ENCODE data around the gene MSRB3.

The MSRB3 gene

GRCh38 chr12:65427646-65428045, 149.2 kb downstream of the MSRB3 start:
- Histone ChIP-seq H3K9me3 (ENCODE audit: low read depth, low read length) (no peaks in the 10 kb centered on the region), H3K36me3 (ENCODE audit: insufficient read depth, low read length) (no peaks in the 10 kb centered on the region), H3K4me3 (no peak overlapping the region), H3K27ac (no peak overlapping the region), H3K9ac (ENCODE audit: insufficient read length) (no peak overlapping the region)
- DNase-seq (ENCODE audit: low read depth, low spot score) = no peak
- TF ChIP-seq FOXP2 (optimal IDR thresholded peaks at IDR 0.05; ENCODE audit: control extremely low read depth, extremely low read length, insufficient read depth) (no peak), EZH2 (IDR thresholded peaks at IDR 0.05) (no peak)

GRCh38 chr12:65430006-65430405, 151.5 kb downstream of the MSRB3 start:
- Histone ChIP-seq H3K4me3 (no peak overlapping the region), H3K9me3 (ENCODE audit: low read depth, low read length) (no peaks in the 10 kb centered on the region), H3K36me3 (ENCODE audit: insufficient read depth, low read length) (no peaks in the 10 kb centered on the region), H3K9ac (ENCODE audit: insufficient read length) (no peak overlapping the region), H3K27ac (peak overlapping the region; percentile 30; the same call in 1 of the 2 replicates)
- no peak for DNase-seq (ENCODE audit: low read depth, low spot score)
- TF ChIP-seq EZH2 (IDR thresholded peaks at IDR 0.05) = no peak
- TF ChIP-seq POLR2AphosphoS5 (IDR thresholded peaks at IDR 0.05; ENCODE audit: borderline replicate concordance, low read depth, low read length) = no peak
- TF ChIP-seq FOXP2 (optimal IDR thresholded peaks at IDR 0.05; ENCODE audit: control extremely low read depth, extremely low read length, insufficient read depth) = no peak

GRCh38 chr12:65430571-65431306, 152.3 kb downstream of the MSRB3 start:
- no peaks in the 10 kb centered on the region for H3K9me3 ChIP-seq (ENCODE audit: low read depth, low read length)
- H3K27ac ChIP-seq = peak overlapping the region; percentile 33; the same call in 1 of the 2 replicates
- peak; percentile 20 for DNase-seq (ENCODE audit: low read depth, low spot score)
- TF ChIP-seq EZH2 (IDR thresholded peaks at IDR 0.05) (no peak), FOXP2 (optimal IDR thresholded peaks at IDR 0.05; ENCODE audit: control extremely low read depth, extremely low read length, insufficient read depth) (no peak), POLR2AphosphoS5 (IDR thresholded peaks at IDR 0.05; ENCODE audit: borderline replicate concordance, low read depth, low read length) (no peak)
- H3K4me3 ChIP-seq = peak overlapping the region; percentile 34; the same call in 1 of the 2 replicates
- no peak overlapping the region for H3K9ac ChIP-seq (ENCODE audit: insufficient read length)
- no peaks in the 10 kb centered on the region for H3K36me3 ChIP-seq (ENCODE audit: insufficient read depth, low read length)

- Histone ChIP-seq H3K4me3 (no peak overlapping the region), H3K36me3 (ENCODE audit: insufficient read depth, low read length) (no peaks in the 10 kb centered on the region), H3K9me3 (ENCODE audit: low read depth, low read length) (no peaks in the 10 kb centered on the region), H3K9ac (ENCODE audit: insufficient read length) (no peak overlapping the region), H3K27ac (no peak overlapping the region)
- DNase-seq (ENCODE audit: low read depth, low spot score) = no peak
- TF ChIP-seq FOXP2 (optimal IDR thresholded peaks at IDR 0.05; ENCODE audit: control extremely low read depth, extremely low read length, insufficient read depth) (no peak), EZH2 (IDR thresholded peaks at IDR 0.05) (no peak), POLR2AphosphoS5 (IDR thresholded peaks at IDR 0.05; ENCODE audit: borderline replicate concordance, low read depth, low read length) (no peak)
These were observed 153.6 kb downstream of the MSRB3 start for GRCh38 chr12:65432114-65432513.

- Histone ChIP-seq H3K9ac (ENCODE audit: insufficient read length) (no peak overlapping the region), H3K36me3 (ENCODE audit: insufficient read depth, low read length) (no peaks in the 10 kb centered on the region), H3K4me3 (no peak overlapping the region), H3K27ac (no peak overlapping the region), H3K9me3 (ENCODE audit: low read depth, low read length) (no peaks in the 10 kb centered on the region)
- DNase-seq (ENCODE audit: low read depth, low spot score) = no peak
- TF ChIP-seq EZH2 (IDR thresholded peaks at IDR 0.05) (no peak), POLR2AphosphoS5 (IDR thresholded peaks at IDR 0.05; ENCODE audit: borderline replicate concordance, low read depth, low read length) (no peak), FOXP2 (optimal IDR thresholded peaks at IDR 0.05; ENCODE audit: control extremely low read depth, extremely low read length, insufficient read depth) (no peak)
These were observed 154.2 kb downstream of the MSRB3 start for GRCh38 chr12:65432651-65433050.

- no peaks in the 10 kb centered on the region for H3K9me3 ChIP-seq (ENCODE audit: low read depth, low read length)
- TF ChIP-seq POLR2AphosphoS5 (IDR thresholded peaks at IDR 0.05; ENCODE audit: borderline replicate concordance, low read depth, low read length) (no peak), EZH2 (IDR thresholded peaks at IDR 0.05) (no peak), FOXP2 (optimal IDR thresholded peaks at IDR 0.05; ENCODE audit: control extremely low read depth, extremely low read length, insufficient read depth) (no peak)
- no peak overlapping the region for H3K4me3 ChIP-seq
- no peak for DNase-seq (ENCODE audit: low read depth, low spot score)
- no peaks in the 10 kb centered on the region for H3K36me3 ChIP-seq (ENCODE audit: insufficient read depth, low read length)
- no peak overlapping the region for H3K27ac ChIP-seq
- H3K9ac ChIP-seq (ENCODE audit: insufficient read length) = no peak overlapping the region
These were observed 156.3 kb downstream of the MSRB3 start for GRCh38 chr12:65434737-65435136.

- peak; percentile 18 for DNase-seq (ENCODE audit: low read depth, low spot score)
- H3K27ac ChIP-seq = peak overlapping the region; percentile 73
- TF ChIP-seq EZH2 (IDR thresholded peaks at IDR 0.05) = no peak
- no peak for TF ChIP-seq POLR2AphosphoS5 (IDR thresholded peaks at IDR 0.05; ENCODE audit: borderline replicate concordance, low read depth, low read length)
- TF ChIP-seq FOXP2 (optimal IDR thresholded peaks at IDR 0.05; ENCODE audit: control extremely low read depth, extremely low read length, insufficient read depth) = no peak
- H3K4me3 ChIP-seq = peak overlapping the region; percentile 31; the same call in 1 of the 2 replicates
- H3K9ac ChIP-seq (ENCODE audit: insufficient read length) = no peak overlapping the region
- no peaks in the 10 kb centered on the region for H3K36me3 ChIP-seq (ENCODE audit: insufficient read depth, low read length)
- H3K9me3 ChIP-seq (ENCODE audit: low read depth, low read length) = no peaks in the 10 kb centered on the region
These were observed 164.6 kb downstream of the MSRB3 start for GRCh38 chr12:65443038-65443437.

GRCh38 chr12:65444996-65445395, 166.5 kb downstream of the MSRB3 start:
- Histone ChIP-seq H3K9me3 (ENCODE audit: low read depth, low read length) (no peaks in the 10 kb centered on the region), H3K36me3 (ENCODE audit: insufficient read depth, low read length) (no peaks in the 10 kb centered on the region), H3K9ac (ENCODE audit: insufficient read length) (no peak overlapping the region), H3K27ac (no peak overlapping the region), H3K4me3 (no peak overlapping the region)
- TF ChIP-seq POLR2AphosphoS5 (IDR thresholded peaks at IDR 0.05; ENCODE audit: borderline replicate concordance, low read depth, low read length) = no peak
- TF ChIP-seq EZH2 (IDR thresholded peaks at IDR 0.05) = no peak
- TF ChIP-seq FOXP2 (optimal IDR thresholded peaks at IDR 0.05; ENCODE audit: control extremely low read depth, extremely low read length, insufficient read depth) = no peak
- DNase-seq (ENCODE audit: low read depth, low spot score) = no peak
